MM.1S (cell line): ENCODE data around the gene ZNF775.

Source experiments
- EZH2 ChIP-seq: fragments of 300-600 bp; sonication (generic); optimal IDR thresholded peaks from 2 replicates; pipeline ENCODE3; 2017; ENCODE audit warnings: low read depth, mild to moderate bottlenecking, antibody characterized with exemption, low read length, mixed read lengths
- EZH2phosphoT487 ChIP-seq: fragments of 300-600 bp; sonication (generic); IDR thresholded peaks from 2 replicates; pipeline ENCODE4 v1.6.1; 2018; ENCODE audit warnings: antibody characterized with exemption, low read length
- TF ChIP-seq, protein P1 (sequence below): fragments of 300-600 bp; sonication (generic); IDR thresholded peaks from 2 replicates; pipeline ENCODE4 v1.5.1; 2016; ENCODE audit warnings: antibody characterized with exemption, low read length, mixed read lengths

DNA sequence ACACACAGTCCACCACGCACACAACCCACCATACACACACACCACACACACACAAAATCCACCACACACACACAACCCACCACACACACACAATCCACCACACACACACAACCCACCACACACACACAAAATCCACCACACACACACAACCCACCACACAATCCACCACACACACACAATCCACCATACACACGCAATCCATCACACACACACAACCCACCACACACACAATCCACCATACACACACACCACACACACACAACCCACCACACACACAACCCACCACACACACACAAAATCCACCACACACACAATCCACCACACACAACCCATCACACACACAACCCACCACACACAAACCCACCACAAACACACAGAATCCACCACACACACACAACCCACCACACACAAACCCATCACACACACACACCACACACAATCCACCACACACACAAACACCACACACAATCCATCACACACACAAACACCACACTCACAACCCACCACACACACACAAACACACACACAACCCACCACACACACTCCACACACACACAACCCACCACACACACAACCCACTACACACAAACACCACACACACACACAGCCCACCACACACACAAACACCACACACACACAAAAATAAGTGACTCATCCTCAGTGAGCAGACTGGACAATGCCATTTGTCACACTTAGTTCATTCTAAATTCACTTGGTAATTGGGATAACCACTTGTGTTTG lies 19.3 kb upstream of the ZNF775 start:
- TF ChIP-seq, protein P1, sequence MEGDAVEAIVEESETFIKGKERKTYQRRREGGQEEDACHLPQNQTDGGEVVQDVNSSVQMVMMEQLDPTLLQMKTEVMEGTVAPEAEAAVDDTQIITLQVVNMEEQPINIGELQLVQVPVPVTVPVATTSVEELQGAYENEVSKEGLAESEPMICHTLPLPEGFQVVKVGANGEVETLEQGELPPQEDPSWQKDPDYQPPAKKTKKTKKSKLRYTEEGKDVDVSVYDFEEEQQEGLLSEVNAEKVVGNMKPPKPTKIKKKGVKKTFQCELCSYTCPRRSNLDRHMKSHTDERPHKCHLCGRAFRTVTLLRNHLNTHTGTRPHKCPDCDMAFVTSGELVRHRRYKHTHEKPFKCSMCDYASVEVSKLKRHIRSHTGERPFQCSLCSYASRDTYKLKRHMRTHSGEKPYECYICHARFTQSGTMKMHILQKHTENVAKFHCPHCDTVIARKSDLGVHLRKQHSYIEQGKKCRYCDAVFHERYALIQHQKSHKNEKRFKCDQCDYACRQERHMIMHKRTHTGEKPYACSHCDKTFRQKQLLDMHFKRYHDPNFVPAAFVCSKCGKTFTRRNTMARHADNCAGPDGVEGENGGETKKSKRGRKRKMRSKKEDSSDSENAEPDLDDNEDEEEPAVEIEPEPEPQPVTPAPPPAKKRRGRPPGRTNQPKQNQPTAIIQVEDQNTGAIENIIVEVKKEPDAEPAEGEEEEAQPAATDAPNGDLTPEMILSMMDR: no peak
- no peak for TF ChIP-seq EZH2
- no peak for TF ChIP-seq EZH2phosphoT487
